Cardiac fibroblast (primary cell): ENCODE measurements around the gene DPF1.
"Not testable (repeated sequence)": the region's sequence is repeated elsewhere in the genome, so short reads cannot be mapped to it uniquely, and the experiment has no call there.

Experiments used
- DNase-seq, 2 donors: peaks; one replicate each; pipeline versions ENCODE4 v3.0.0 to v3.0.0-alpha.2; 2010; ENCODE audit warnings: low read depth in 2 of 2
- H3K4me3 ChIP-seq, 2 donors: replicated peaks in 1 of 2; 1 replicate in 1 of 2; 2 replicates in 1 of 2; pipeline ENCODE4 v1.5.1; 2011; ENCODE audit warnings: low read depth in 2 of 2, low read length in 2 of 2, mild to moderate bottlenecking in 2 of 2, moderate library complexity in 1 of 2
- TF ChIP-seq, protein P1 (sequence below): IDR thresholded peaks from one replicate; pipeline ENCODE4 v1.5.1; 2011; ENCODE audit warnings: low read depth, mild to moderate bottlenecking, low read length, inconsistent platforms

DPF1 gene

DNA sequence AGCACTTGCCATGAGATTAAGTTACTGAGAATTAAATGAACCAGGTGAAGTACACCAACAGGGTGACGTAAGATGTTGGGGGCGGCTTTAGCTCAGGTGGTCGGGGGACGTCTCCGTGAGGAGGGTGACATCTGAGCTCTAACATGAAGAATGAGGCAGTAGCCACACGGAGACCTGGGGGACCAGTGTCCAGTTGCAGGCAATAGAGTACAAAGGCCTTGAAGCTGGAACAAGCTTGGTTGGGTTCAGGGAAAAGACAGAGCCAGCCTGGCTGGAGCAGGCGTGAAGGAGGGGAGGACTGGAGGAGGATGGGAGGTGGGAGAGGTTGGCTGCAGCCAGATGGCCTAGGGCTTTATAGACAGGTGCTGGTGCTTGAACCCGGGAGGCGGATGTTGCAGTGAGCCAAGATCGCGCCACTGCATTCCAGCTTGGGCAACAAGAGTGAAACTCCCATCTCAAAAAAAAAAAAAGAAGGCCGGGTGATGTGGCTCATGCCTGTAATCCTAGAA lies 42.0 kb upstream of the DPF1 start:
- TF ChIP-seq, protein P1, sequence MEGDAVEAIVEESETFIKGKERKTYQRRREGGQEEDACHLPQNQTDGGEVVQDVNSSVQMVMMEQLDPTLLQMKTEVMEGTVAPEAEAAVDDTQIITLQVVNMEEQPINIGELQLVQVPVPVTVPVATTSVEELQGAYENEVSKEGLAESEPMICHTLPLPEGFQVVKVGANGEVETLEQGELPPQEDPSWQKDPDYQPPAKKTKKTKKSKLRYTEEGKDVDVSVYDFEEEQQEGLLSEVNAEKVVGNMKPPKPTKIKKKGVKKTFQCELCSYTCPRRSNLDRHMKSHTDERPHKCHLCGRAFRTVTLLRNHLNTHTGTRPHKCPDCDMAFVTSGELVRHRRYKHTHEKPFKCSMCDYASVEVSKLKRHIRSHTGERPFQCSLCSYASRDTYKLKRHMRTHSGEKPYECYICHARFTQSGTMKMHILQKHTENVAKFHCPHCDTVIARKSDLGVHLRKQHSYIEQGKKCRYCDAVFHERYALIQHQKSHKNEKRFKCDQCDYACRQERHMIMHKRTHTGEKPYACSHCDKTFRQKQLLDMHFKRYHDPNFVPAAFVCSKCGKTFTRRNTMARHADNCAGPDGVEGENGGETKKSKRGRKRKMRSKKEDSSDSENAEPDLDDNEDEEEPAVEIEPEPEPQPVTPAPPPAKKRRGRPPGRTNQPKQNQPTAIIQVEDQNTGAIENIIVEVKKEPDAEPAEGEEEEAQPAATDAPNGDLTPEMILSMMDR: no peak
- no peak for DNase-seq
- H3K4me3 ChIP-seq: no peak overlapping the region

DNA sequence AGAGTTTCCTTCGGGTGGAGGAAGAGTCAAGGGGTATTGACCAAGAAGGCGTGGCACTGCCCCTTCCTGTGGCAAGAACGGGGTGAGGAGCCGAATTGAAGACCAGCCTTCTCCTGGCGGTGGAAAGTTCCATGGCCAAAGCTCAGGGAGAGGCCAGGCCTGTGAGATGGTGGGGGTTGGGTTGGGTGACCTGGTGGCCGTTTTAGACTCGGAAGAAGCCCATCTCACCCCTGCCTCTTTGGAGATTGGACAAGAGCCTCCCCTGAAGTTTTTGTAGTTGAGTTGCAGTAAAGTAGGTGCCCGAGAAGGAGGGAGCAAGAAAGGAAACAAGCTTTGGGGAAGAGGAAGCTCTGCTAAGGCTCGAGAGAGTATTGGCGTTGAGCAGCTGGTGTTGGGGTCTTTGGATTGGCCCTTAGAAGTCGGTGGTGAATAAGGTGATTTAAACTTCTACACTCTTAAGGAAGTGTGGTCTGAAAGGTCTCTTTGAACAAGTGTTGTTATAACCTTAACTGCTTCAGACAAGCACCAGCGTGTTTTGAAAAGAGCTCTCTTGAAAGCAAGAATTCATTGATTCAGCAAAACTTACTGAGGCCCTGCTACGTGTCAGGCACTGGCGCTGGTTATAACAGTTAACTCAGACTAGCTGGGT lies 41.3 kb upstream of the DPF1 start:
- TF ChIP-seq, protein P1: no peak
- H3K4me3 ChIP-seq: no peak overlapping the region
- DNase-seq: no peak

DNA sequence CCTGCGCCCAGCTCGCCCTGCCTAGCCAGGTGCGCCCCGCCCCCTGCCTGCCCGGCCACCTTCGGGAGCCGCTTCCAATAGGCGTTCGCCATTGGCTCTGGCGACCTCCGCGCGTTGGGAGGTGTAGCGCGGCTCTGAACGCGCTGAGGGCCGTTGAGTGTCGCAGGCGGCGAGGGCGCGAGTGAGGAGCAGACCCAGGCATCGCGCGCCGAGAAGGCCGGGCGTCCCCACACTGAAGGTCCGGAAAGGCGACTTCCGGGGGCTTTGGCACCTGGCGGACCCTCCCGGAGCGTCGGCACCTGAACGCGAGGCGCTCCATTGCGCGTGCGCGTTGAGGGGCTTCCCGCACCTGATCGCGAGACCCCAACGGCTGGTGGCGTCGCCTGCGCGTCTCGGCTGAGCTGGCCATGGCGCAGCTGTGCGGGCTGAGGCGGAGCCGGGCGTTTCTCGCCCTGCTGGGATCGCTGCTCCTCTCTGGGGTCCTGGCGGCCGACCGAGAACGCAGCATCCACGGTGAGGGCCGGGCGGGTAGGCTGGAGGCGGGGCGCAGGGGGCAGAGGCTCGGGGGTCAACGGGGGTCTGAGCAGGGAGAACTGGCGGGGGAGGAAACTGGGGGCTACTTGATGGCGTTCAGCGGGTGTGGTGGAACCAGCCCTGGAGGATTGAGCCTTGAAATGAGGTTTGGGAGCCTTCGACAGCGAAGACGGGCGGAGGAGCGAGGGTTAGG lies 40.6 kb upstream of the DPF1 start, which contains the start of gene SPINT2:
SPINT2 (plus strand) TSS at position 88 of the 727 bp plus-strand sequence; CDS start at position 408, 320 bp downstream.
- DNase-seq: no peak
- H3K4me3 ChIP-seq: peak within 1 kb of the TSS; percentile 35 to 39
- TF ChIP-seq, protein P1: no peak

DNA sequence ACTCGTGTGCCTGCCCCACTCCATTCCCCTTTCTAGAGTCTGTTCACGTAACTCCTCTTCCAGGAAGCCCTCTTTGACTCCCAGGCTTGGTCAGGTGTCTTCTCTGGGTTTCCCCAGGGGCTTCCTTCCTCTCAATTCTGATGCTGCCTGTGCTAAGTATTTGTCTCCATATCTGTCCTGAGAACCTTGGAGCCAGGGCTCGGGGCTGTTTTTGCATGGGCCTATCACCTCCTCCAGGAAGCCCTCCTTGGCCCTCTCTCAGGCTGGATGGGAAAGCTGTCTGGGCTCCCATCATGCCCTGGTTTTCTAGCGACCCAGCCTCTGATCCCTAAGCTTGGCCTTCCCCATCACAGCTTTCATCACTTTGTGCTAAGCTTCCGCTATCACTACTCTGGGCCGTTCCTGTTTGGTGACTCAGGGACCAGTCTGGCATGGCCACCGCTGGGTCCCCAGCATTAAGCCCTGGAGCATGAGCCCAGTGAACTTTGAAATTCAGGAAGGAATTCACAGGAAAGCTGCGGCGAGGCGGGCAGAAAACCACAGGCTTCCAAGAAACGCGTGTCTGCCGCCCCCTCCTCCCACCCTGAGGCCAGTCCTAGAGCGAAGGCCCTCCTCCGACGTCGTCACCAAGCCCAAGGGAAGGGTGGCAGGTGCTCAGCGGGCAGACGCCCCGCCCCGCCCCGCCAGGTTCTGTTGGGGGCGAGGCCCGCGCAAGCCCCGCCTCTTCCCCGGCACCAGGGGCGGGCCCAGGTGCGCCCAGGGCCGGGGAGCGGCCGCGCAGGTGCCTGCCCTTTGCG lies 39.9 kb upstream of the DPF1 start:
- DNase-seq: peak; percentile 49 to 70
- TF ChIP-seq, protein P1: no peak
- peak overlapping the region; percentile 35 to 39 for H3K4me3 ChIP-seq

DNA sequence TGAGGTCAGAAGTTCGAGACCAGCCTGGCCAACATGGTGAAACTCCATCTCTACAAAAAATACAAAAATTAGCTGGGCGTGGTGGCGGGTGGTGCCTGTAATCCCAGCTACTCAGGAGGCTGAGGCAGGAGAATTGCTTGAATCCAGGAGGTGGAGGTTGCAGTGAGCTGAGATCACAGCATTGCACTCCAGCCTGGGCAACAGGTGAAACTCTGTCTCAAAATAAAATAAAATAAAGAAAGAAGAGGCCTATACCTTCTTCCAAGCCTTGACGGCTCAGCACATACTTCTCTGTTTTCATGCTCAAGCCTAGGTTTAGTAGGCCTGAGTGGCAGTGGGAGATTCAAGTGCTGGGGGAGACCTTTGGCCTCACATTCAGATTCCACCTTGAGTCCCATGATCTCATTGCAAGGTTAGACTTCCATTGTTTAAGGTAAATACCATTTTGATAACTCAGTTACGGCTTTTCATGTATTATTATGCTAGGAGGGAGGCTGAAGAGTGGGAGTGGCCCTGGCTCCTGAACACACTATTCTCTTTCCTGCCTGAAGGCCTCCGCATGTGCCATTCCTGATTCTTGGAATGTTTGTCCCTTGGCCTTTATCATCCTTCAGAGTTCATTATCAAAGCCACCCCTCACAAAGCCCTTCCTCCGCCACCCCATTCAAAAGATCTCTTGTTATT lies 38.7 kb upstream of the DPF1 start:
- no peak overlapping the region for H3K4me3 ChIP-seq
- DNase-seq: peak in 1 of 2 donors; percentile 36
- TF ChIP-seq, protein P1: no peak

DNA sequence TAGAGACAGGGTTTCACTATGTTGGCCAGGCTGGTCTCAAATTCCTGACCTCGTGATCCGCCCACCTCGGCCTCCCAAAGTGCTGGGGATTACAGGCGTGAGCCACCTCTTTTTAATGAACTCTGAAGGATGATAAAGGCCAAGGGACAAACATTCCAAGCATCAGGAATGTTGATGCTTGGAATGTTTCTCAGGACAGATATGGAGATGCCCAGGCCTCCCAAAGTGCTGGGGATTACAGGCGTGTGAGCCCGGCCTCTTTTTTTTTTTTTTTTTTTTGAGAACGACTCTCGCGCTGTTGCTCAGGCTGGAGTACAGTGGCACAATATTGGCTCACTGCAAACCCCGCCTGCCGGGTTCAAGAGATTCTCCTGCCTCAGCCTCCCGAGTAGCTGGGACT lies 37.9 kb upstream of the DPF1 start:
- not testable (repeated sequence) for H3K4me3 ChIP-seq, DNase-seq
